ENCODE measurements around the gene PTX3. TPM values are rescaled to one million over a fixed set of nuclear protein-coding genes. Genes with fewer than 3 reads are reported as not detected.
A peak's percentile ranks its signal among the peaks of the same experiment; 100 is the strongest.

PTX3 gene
- total and polyA plus RNA-seq, 2 donors (not counting 1 experiment from before 2014, with no cell fraction given), result 464 to 555 TPM

GRCh38 chr3:157453824-157454223 is 17.2 kb downstream of the PTX3 start:
- Histone ChIP-seq H3K27ac (ENCODE audit: insufficient read depth, low read length) (no peak overlapping the region), H3K4me3 (replicated peaks in 1 of 4; ENCODE audit: control extremely low read depth in 1 of 4, insufficient read depth in 1 of 4, low read depth in 3 of 4, low read length in 4 of 4) (no peak overlapping the region), H4K20me1 (ENCODE audit: control insufficient read depth, extremely low read depth, insufficient read depth, low read length) (no peaks in the 10 kb centered on the region), H3K4me1 (ENCODE audit: control insufficient read depth, extremely low read depth, insufficient read depth, low read length) (no peaks in the 10 kb centered on the region), H3K79me2 (ENCODE audit: control insufficient read depth, insufficient read depth, low read length) (no peaks in the 10 kb centered on the region), H3K9ac (ENCODE audit: insufficient read depth, low read length) (no peak overlapping the region), H2AFZ (ENCODE audit: low read length) (no peak overlapping the region), H3K27me3 (ENCODE audit: control insufficient read depth, insufficient read depth, low read length) (no peaks in the 10 kb centered on the region), H3K4me2 (ENCODE audit: extremely low read depth, insufficient read depth, low read length) (no peak overlapping the region), H3K36me3 (ENCODE audit: control insufficient read depth, insufficient read depth, low read length) (no peaks in the 10 kb centered on the region), H3K9me3 (ENCODE audit: control insufficient read depth, insufficient read depth, low read depth, low read length) (no peaks in the 10 kb centered on the region)
- TF ChIP-seq EZH2 (IDR thresholded peaks at IDR 0.05; ENCODE audit: low read length, missing control alignments), result no peak
- TF ChIP-seq, protein P1, sequence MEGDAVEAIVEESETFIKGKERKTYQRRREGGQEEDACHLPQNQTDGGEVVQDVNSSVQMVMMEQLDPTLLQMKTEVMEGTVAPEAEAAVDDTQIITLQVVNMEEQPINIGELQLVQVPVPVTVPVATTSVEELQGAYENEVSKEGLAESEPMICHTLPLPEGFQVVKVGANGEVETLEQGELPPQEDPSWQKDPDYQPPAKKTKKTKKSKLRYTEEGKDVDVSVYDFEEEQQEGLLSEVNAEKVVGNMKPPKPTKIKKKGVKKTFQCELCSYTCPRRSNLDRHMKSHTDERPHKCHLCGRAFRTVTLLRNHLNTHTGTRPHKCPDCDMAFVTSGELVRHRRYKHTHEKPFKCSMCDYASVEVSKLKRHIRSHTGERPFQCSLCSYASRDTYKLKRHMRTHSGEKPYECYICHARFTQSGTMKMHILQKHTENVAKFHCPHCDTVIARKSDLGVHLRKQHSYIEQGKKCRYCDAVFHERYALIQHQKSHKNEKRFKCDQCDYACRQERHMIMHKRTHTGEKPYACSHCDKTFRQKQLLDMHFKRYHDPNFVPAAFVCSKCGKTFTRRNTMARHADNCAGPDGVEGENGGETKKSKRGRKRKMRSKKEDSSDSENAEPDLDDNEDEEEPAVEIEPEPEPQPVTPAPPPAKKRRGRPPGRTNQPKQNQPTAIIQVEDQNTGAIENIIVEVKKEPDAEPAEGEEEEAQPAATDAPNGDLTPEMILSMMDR (conservative IDR thresholded peaks at IDR 0.05 in 1 of 2, IDR thresholded peaks at IDR 0.05 in 1 of 2; ENCODE audit: low read depth in 1 of 2, low read length in 2 of 2), result no peak
- DNase-seq (ENCODE audit: low read depth in 2 of 2), result no peak

GRCh38 chr3:157459706-157460105 is 23.1 kb downstream of the PTX3 start:
- Histone ChIP-seq H3K27ac (ENCODE audit: insufficient read depth, low read length) (peak overlapping the region; percentile 43), H4K20me1 (ENCODE audit: control insufficient read depth, extremely low read depth, insufficient read depth, low read length) (no peaks in the 10 kb centered on the region), H3K4me1 (ENCODE audit: control insufficient read depth, extremely low read depth, insufficient read depth, low read length) (peaks cover 14% of the 10 kb centered on the region), H3K9ac (ENCODE audit: insufficient read depth, low read length) (no peak overlapping the region), H2AFZ (ENCODE audit: low read length) (no peak overlapping the region), H3K79me2 (ENCODE audit: control insufficient read depth, insufficient read depth, low read length) (no peaks in the 10 kb centered on the region), H3K27me3 (ENCODE audit: control insufficient read depth, insufficient read depth, low read length) (no peaks in the 10 kb centered on the region), H3K4me2 (ENCODE audit: extremely low read depth, insufficient read depth, low read length) (peak overlapping the region; percentile 74), H3K9me3 (ENCODE audit: control insufficient read depth, insufficient read depth, low read depth, low read length) (no peaks in the 10 kb centered on the region), H3K36me3 (ENCODE audit: control insufficient read depth, insufficient read depth, low read length) (no peaks in the 10 kb centered on the region), H3K4me3 (replicated peaks in 1 of 4; ENCODE audit: control extremely low read depth in 1 of 4, insufficient read depth in 1 of 4, low read depth in 3 of 4, low read length in 4 of 4) (peak overlapping the region; percentile 2 to 45 (median 18))
- no peak for DNase-seq (ENCODE audit: low read depth in 2 of 2)
- TF ChIP-seq, protein P1 (conservative IDR thresholded peaks at IDR 0.05 in 1 of 2, IDR thresholded peaks at IDR 0.05 in 1 of 2; ENCODE audit: low read depth in 1 of 2, low read length in 2 of 2), result no peak
- no peak for TF ChIP-seq EZH2 (IDR thresholded peaks at IDR 0.05; ENCODE audit: low read length, missing control alignments)

DNA sequence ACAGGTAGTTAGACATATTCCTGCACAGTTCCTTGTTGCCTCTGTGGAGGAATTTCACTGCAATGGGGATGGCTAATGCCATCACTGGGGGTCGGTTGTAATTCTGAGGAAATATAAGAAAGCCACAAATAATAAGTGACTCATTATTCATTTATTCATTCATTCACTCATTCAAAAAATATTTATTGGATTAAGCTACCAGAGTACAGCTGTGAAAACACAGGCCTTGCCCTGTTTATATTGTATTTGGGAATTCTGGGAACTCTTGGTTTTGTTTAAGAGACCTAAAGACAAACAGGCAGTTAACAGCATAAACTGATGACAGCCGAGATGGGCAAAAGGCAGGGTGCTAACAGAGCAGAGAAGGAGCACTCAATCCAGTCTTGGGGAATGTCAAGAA is 23.6 kb downstream of the PTX3 start:
- no peak overlapping the region for H3K9ac ChIP-seq (ENCODE audit: insufficient read depth, low read length)
- DNase-seq (ENCODE audit: low read depth in 2 of 2), result peak; percentile 87 to 88
- H3K36me3 ChIP-seq (ENCODE audit: control insufficient read depth, insufficient read depth, low read length), result no peaks in the 10 kb centered on the region
- H3K27me3 ChIP-seq (ENCODE audit: control insufficient read depth, insufficient read depth, low read length), result no peaks in the 10 kb centered on the region
- peak overlapping the region; percentile 85 for H3K27ac ChIP-seq (ENCODE audit: insufficient read depth, low read length)
- no peak overlapping the region for H2AFZ ChIP-seq (ENCODE audit: low read length)
- peaks cover 15% of the 10 kb centered on the region for H3K4me1 ChIP-seq (ENCODE audit: control insufficient read depth, extremely low read depth, insufficient read depth, low read length)
- peak overlapping the region in 3 of 4 experiments; percentile 2 to 45 (median 32) for H3K4me3 ChIP-seq (replicated peaks in 1 of 4; ENCODE audit: control extremely low read depth in 1 of 4, insufficient read depth in 1 of 4, low read depth in 3 of 4, low read length in 4 of 4)
- TF ChIP-seq, protein P1 (conservative IDR thresholded peaks at IDR 0.05 in 1 of 2, IDR thresholded peaks at IDR 0.05 in 1 of 2; ENCODE audit: low read depth in 1 of 2, low read length in 2 of 2), result no peak
- no peak for TF ChIP-seq EZH2 (IDR thresholded peaks at IDR 0.05; ENCODE audit: low read length, missing control alignments)
- peak overlapping the region; percentile 79 for H3K4me2 ChIP-seq (ENCODE audit: extremely low read depth, insufficient read depth, low read length)
- H3K79me2 ChIP-seq (ENCODE audit: control insufficient read depth, insufficient read depth, low read length), result no peaks in the 10 kb centered on the region
- no peaks in the 10 kb centered on the region for H3K9me3 ChIP-seq (ENCODE audit: control insufficient read depth, insufficient read depth, low read depth, low read length)
- H4K20me1 ChIP-seq (ENCODE audit: control insufficient read depth, extremely low read depth, insufficient read depth, low read length), result no peaks in the 10 kb centered on the region

Data from fibroblast of lung (primary cell).